HCEC 1CT (cell line): ENCODE results near the gene ANO1.

Experiments used
- DNase-seq: peaks from one replicate; pipeline ENCODE4 v3.0.0-alpha.2; 2017

ANO1 gene

GRCh38 chr11:70170596-70171210 lies 92.6 kb downstream of the ANO1 start:
- DNase-seq, result no peak

GRCh38 chr11:70173018-70173417 lies 94.9 kb downstream of the ANO1 start:
- no peak for DNase-seq

GRCh38 chr11:70174547-70175235 lies 96.6 kb downstream of the ANO1 start:
- DNase-seq, result no peak

- DNase-seq, result no peak
These were observed 97.2 kb downstream of the ANO1 start for GRCh38 chr11:70175236-70175698.

GRCh38 chr11:70176940-70177689 lies 99.0 kb downstream of the ANO1 start:
- DNase-seq, result no peak

DNA sequence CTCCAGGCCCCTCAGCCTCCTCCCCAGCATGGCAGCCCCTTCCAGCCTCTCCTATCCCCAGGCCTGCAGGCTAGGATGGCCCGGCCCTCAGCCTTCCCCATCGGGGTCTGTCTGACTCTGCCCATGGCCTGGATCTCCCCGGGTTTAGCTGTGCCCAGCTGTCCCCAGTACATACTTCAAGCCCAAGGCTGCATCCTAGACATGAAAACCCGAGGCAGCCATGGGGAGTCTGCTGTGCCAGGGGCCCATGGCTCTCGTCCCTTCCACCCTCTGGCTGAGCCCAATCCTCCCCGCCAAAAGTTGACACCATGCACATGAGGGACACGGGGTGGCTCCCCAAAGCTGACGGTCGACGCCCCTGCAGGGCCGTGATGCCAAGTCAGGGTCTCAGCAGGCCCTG lies 102.8 kb downstream of the ANO1 start:
- no peak for DNase-seq

GRCh38 chr11:70182266-70182665 lies 104.1 kb downstream of the ANO1 start:
- no peak for DNase-seq

- DNase-seq, result no peak
These were observed 104.9 kb downstream of the ANO1 start for GRCh38 chr11:70183032-70183431.

DNA sequence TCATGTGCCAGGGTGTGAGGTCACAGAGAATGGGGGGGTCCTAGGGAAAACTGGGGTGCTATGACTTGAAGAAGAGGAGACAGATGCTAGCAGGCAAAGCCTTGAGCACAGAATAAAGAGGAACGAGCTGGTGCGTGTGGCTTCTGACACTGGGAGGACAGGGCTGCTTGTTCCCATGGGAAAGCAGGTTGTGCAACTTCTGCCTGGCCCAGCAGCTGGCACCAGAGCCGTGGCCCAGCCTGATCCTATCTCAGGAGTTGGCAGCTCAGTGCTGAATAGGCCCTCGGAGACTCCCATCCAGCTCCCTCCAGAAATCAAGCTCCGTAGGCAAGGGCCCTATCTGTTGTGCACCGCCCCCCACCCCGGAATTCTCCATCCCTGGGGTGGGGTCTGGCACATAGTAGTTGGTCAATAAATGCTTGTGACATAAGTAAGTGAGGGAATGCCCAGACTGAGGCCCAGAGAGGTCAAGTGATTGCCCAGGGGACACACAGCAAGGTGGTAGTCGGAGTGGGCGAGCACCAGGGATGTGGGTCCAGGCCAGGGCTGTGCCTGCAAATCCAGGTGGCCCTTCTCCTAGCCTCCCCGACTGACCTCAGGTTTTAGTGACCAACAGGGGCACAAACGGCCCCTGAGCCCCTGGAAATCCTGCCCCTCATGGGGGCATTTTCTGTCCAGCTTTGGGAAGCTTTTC lies 105.5 kb downstream of the ANO1 start:
- DNase-seq, result no peak

- DNase-seq, result no peak
These were observed 106.3 kb downstream of the ANO1 start for GRCh38 chr11:70184396-70184795.

DNA sequence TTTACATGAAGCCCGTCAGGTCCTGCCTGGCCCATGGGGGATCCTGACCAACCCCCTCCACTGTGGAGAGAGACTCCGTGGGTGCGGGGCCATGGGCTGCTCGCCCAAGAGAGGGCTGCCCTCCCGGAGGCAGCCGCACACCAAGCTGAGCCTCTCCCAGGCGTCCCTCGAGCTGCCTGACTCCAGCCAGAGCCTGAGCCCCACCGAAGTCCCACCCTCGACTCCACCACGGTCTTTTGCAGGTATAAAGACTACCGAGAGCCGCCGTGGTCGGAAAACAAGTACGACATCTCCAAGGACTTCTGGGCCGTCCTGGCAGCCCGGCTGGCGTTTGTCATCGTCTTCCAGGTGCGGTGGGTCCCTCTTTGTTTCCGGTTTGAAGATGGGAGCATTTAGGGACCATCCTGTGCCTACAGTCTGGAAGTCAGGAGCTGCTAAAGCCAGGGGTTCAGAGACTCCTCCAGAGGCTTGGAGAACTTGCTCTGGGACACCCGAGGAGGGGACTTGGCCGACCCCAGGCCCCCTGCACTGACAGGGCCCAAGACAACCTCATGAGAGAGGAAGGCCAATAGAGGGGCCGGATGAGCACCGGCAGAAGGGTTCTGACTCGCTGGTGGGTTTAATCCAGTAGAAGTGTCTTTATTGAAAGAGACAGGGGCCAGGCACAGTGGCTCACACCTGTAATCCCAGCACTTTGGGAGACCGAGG lies 107.4 kb downstream of the ANO1 start:
- DNase-seq, result no peak

DNA sequence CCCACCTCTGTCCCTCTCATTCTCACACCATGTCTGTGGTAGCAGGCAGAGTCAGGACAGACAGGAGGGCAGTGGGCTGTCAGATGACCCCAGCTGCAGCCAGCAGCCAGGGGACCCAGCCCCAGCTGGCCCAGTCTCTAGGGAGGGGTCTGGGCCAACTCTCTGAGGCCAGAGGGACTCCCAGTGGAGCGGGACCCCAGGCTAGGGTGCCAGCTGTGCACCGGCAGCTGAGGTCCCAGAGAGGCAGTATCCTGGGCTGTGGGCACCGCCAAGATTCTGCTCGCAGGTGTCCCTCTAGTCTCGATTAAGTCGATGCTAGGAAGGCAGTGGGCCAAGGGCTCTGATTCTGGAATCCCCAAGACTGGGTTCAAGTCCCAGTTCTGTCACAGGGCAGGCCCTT lies 108.3 kb downstream of the ANO1 start:
- DNase-seq, result no peak

GRCh38 chr11:70186936-70187335 lies 108.8 kb downstream of the ANO1 start:
- DNase-seq, result no peak

GRCh38 chr11:70187771-70188170 lies 109.7 kb downstream of the ANO1 start:
- no peak for DNase-seq

DNA sequence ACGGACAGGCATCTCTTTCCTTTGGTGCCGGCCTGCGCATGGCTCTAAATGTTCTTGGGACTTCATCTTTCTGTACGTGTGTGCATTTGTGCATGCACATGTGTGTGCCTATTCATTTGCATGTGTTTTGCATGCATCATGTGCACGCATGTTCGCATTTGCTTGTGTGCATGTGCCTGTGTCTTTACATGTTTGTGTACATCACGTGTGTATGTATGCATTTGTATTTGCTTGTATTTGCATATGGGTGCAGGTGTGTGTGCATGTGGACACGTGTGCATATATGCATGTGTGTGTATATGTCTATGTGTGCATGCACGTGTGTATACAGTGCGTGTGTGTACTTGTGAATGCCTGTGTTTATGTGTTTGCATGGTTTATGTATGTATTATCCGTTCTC lies 111.5 kb downstream of the ANO1 start:
- no peak for DNase-seq

- peak; percentile 23 for DNase-seq
These were observed 113.5 kb downstream of the ANO1 start for GRCh38 chr11:70191495-70192140.

- DNase-seq, result no peak
These were observed 114.7 kb downstream of the ANO1 start for GRCh38 chr11:70192666-70193410.

GRCh38 chr11:70193411-70194292 lies 115.5 kb downstream of the ANO1 start:
- no peak for DNase-seq

DNA sequence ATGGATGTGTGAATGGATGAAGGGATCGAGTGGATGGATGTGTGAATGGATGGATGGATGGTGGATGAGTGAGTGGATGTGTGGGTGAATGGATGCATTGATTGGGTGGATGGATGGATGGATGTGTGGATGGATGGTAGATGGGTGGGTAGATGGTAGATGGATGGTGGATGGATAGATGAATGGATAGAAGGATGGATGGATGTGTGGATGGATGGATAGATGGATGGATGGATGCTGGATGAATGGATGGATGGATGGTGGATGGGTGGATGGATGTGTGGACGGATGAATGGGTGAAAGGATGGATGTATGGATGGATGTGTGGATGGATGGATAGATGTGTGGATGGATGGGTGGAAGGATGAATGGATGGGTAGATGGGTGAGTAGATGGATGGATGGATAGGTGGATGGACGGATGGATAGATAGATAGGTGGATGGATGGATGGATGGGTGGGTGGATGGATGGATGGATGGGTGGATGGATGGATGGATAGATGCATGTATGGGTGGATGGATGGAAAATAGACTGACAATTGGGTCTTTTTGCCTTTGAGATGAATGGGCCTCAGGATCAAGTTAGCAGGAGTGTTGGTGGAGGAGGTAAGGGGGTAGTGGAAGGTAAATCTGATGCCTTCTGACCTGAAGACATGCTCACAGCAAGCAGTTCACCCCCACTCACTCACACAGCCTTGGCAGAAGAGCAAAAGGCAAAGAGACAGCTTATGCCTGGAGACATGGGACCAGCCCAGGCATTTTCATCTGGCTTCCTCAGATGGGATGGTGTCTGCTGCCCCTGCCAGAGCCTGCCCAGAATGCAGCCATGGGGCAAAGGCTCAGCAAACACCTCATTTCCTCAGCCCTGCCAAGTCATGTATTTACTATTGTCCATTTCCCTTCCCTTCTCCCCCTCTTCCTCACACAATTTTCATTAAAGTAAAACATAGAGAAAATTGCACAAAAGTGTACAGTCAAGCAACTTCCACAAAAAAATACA lies 117.0 kb downstream of the ANO1 start:
- no peak for DNase-seq
